ENCODE data around the gene TTC28. TPM values are rescaled to one million over a fixed set of nuclear protein-coding genes. Genes with fewer than 3 reads are reported as not detected.

TTC28 gene
- total and polyA plus RNA-seq, 12 donors: 3.4 to 75.6 (median 28.6) TPM

DNA sequence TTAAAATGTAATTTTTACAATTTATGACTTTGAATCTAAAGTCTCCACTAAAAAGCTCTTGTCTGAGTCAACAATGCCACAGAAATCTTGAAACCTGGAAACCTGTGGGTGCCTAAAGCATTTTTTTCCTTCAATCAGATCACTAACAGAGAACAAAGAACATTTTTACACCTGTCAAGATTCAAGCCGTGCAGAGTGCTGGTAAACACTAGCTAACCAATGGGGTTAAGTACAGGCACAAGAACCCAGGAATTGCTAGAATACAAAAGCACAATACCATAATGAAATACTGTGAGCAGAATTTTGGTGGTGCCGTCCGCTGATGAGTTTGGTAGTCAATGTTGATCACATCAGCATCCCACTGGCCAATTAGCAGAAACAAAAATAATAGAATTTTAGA, 380.3 kb downstream of the TTC28 start:
- Histone ChIP-seq H3K4me1 (replicated peaks in 1 of 2) (peaks cover 0 to 10% of the 10 kb centered on the region in 2 donors), H3K4me3 (no peak overlapping the region), H3K27ac (no peak overlapping the region), H3K9me3 (replicated peaks in 1 of 3) (no peaks in the 10 kb centered on the region), H3K36me3 (replicated peaks in 1 of 2) (no peaks in the 10 kb centered on the region), H3K27me3 (no peaks in the 10 kb centered on the region)
- 85 to 92% (median 88%) methylated on average over 3 of the region's 3 CpGs for WGBS, 4 donors
- DNase-seq: no peak
- intact Hi-C loops (cut with DNase I): no loop called here
- TF ChIP-seq, protein P1, sequence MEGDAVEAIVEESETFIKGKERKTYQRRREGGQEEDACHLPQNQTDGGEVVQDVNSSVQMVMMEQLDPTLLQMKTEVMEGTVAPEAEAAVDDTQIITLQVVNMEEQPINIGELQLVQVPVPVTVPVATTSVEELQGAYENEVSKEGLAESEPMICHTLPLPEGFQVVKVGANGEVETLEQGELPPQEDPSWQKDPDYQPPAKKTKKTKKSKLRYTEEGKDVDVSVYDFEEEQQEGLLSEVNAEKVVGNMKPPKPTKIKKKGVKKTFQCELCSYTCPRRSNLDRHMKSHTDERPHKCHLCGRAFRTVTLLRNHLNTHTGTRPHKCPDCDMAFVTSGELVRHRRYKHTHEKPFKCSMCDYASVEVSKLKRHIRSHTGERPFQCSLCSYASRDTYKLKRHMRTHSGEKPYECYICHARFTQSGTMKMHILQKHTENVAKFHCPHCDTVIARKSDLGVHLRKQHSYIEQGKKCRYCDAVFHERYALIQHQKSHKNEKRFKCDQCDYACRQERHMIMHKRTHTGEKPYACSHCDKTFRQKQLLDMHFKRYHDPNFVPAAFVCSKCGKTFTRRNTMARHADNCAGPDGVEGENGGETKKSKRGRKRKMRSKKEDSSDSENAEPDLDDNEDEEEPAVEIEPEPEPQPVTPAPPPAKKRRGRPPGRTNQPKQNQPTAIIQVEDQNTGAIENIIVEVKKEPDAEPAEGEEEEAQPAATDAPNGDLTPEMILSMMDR (IDR thresholded peaks at IDR 0.05): no peak
- no peak for TF ChIP-seq POLR2A (IDR thresholded peaks at IDR 0.05)

DNA sequence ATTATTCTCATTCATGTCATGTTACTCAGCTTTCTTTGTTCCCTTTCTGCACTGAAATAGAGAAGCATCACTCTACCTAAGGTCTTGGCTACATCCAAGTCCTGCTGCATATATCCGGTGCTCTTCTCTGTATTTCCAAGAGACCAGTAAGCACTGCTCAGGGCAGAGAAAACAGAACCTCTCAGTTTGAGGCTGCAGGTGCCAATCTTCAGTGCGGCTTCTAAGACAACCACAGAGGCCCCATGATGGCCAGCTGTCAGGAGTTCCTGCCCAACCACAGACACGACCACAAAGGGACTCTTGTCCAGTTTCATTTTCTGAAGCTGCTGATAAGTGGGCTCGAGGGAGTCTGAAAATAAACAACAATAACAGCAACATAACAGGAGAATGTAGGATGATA, 382.1 kb downstream of the TTC28 start:
- H3K9me3 ChIP-seq (replicated peaks in 1 of 3): no peaks in the 10 kb centered on the region
- 49 to 72% (median 63%) methylated on average over 4 of the region's 4 CpGs for WGBS, 4 donors
- H3K4me3 ChIP-seq: no peak overlapping the region
- no peaks in the 10 kb centered on the region for H3K36me3 ChIP-seq (replicated peaks in 1 of 2)
- intact Hi-C loops (cut with DNase I): no loop called here
- TF ChIP-seq POLR2A (IDR thresholded peaks at IDR 0.05): no peak
- TF ChIP-seq, protein P1 (IDR thresholded peaks at IDR 0.05): no peak
- H3K27me3 ChIP-seq: no peaks in the 10 kb centered on the region
- peaks cover 0 to 10% of the 10 kb centered on the region in 2 donors for H3K4me1 ChIP-seq (replicated peaks in 1 of 2)
- no peak overlapping the region for H3K27ac ChIP-seq
- peak in 1 of 7 donors; percentile 1 for DNase-seq

GRCh38 chr22:28296452-28296851, 383.2 kb downstream of the TTC28 start:
- peaks cover 0 to 10% of the 10 kb centered on the region in 2 donors for H3K4me1 ChIP-seq (replicated peaks in 1 of 2)
- intact Hi-C loops (cut with DNase I): no loop called here
- no peaks in the 10 kb centered on the region for H3K9me3 ChIP-seq (replicated peaks in 1 of 3)
- H3K27ac ChIP-seq: no peak overlapping the region
- no peaks in the 10 kb centered on the region for H3K36me3 ChIP-seq (replicated peaks in 1 of 2)
- no peak overlapping the region for H3K4me3 ChIP-seq
- DNase-seq: no peak
- no peaks in the 10 kb centered on the region for H3K27me3 ChIP-seq
- no peak for TF ChIP-seq POLR2A (IDR thresholded peaks at IDR 0.05)
- TF ChIP-seq, protein P1 (IDR thresholded peaks at IDR 0.05): no peak

GRCh38 chr22:28283068-28283654, 396.5 kb downstream of the TTC28 start:
- 53 to 84% (median 74%) methylated on average over 2 of the region's 2 CpGs for WGBS, 4 donors
- Histone ChIP-seq H3K36me3 (replicated peaks in 1 of 2) (no peaks in the 10 kb centered on the region), H3K27me3 (no peaks in the 10 kb centered on the region), H3K27ac (no peak overlapping the region), H3K4me3 (no peak overlapping the region), H3K9me3 (replicated peaks in 1 of 3) (no peaks in the 10 kb centered on the region), H3K4me1 (replicated peaks in 1 of 2) (no peaks in the 10 kb centered on the region)
- DNase-seq: no peak
- no peak for TF ChIP-seq POLR2A (IDR thresholded peaks at IDR 0.05)
- TF ChIP-seq, protein P1 (IDR thresholded peaks at IDR 0.05): no peak
- intact Hi-C loops (cut with DNase I): no loop called here
